K562 (cell line): ENCODE results near the gene CDC37. TPM values are rescaled to one million over a fixed set of nuclear protein-coding genes. Genes with fewer than 3 reads are reported as not detected.

ENCODE experiments used
- ATAC-seq: fragments of 200-7000 bp; cut with Tn5 transposase; 3 replicates; pipeline ENCODE4 v1.9.1; 2020; ENCODE audit warnings: moderate library complexity
- BruUV-seq: library from RNA; stranded (reverse); fragments of 400-500 nt; replicated peaks from 2 replicates; lab custom pipeline; 2021; lab: Mats Ljungman, UMichigan
- CTCF ChIA-PET: fragments of 300-600 bp; formaldehyde crosslinking; extraction: SDS; loops from one replicate; lab custom pipeline; 2021; ENCODE audit warnings: low intra/inter-chr PET ratio; lab: Yijun Ruan, JAX
- POLR2A ChIA-PET: fragments of 300-600, 350-650 bp; sonication (Branson Sonifier 250); formaldehyde crosslinking; extraction: SDS; loops from one replicate; lab custom pipeline; 2021; ENCODE audit warnings: antibody characterized with exemption, inconsistent platforms; lab: Yijun Ruan, JAX
- DNase-seq, 4 experiments: peaks; one replicate each; pipeline versions ENCODE4 v3.0.0 to v3.0.0-alpha.2; 2011 to 2018; ENCODE audit warnings: low spot score in 3 of 4, mixed read lengths in 3 of 4; ENCODE audit errors: extremely low read depth in 1 of 4
- FAIRE-seq: peaks from 2 replicates; lab custom pipeline; 2011; peaks lifted over from hg19 to GRCh38; lab: Jason Lieb, UNC
- H2AFZ ChIP-seq: 2 replicates; pipeline ENCODE4 v1.6.0; 2011; ENCODE audit warnings: low read depth, low read length, control low read depth, inconsistent platforms
- H3K27ac ChIP-seq: fragments of 200-600 bp; 3 replicates; pipeline ENCODE4 v1.8.0; 2011; ENCODE audit warnings: low read depth, mild to moderate bottlenecking, control low read depth, inconsistent platforms, low read length, moderate library complexity, mixed read lengths; ENCODE audit errors: extremely low read depth
- H3K27me3 ChIP-seq, 2 experiments: fragments of 300-600 bp in 1 of 2; 2 replicates in 1 of 2; 3 replicates in 1 of 2; pipeline versions ENCODE4 v1.6.0 to v1.8.0; 2011; ENCODE audit warnings: inconsistent platforms in 2 of 2, low read length in 2 of 2, mild to moderate bottlenecking in 1 of 2, mixed read lengths in 1 of 2, moderate library complexity in 1 of 2; ENCODE audit not compliant: control insufficient read depth in 2 of 2, insufficient read depth in 2 of 2
- H3K36me3 ChIP-seq: fragments of 300-600 bp; 3 replicates; pipeline ENCODE4 v1.8.0; 2011; ENCODE audit warnings: mild to moderate bottlenecking, low read length, inconsistent platforms; ENCODE audit not compliant: control insufficient read depth, insufficient read depth
- H3K4me1 ChIP-seq, 2 experiments: fragments of 200-600 bp in 1 of 2; replicated peaks in 1 of 2; 2 replicates in 1 of 2; 3 replicates in 1 of 2; pipeline versions ENCODE4 v1.5.1 to v1.8.0; 2011; ENCODE audit warnings: inconsistent platforms in 2 of 2, low read length in 2 of 2, mild to moderate bottlenecking in 1 of 2, mixed read lengths in 1 of 2, moderate library complexity in 1 of 2; ENCODE audit not compliant: control insufficient read depth in 2 of 2, insufficient read depth in 2 of 2
- H3K4me2 ChIP-seq: 2 replicates; pipeline ENCODE4 v1.6.1; 2011; ENCODE audit warnings: low read length, control low read depth, inconsistent platforms, mixed read lengths; ENCODE audit not compliant: insufficient read depth
- H3K4me3 ChIP-seq: fragments of 200-600 bp; sonication (generic), shearing (Covaris generic); 2 replicates; pipeline ENCODE4 v1.5.1; 2016; ENCODE audit warnings: control low read depth, inconsistent platforms
- H3K79me2 ChIP-seq: fragments of 200-600 bp; 3 replicates; pipeline ENCODE4 v1.8.0; 2011; ENCODE audit warnings: low read length, inconsistent platforms; ENCODE audit not compliant: control insufficient read depth, insufficient read depth
- H3K9ac ChIP-seq, 2 experiments: 2 replicates each; pipeline versions ENCODE4 v1.6.0 to v1.6.1; 2011; ENCODE audit warnings: low read depth in 2 of 2, low read length in 2 of 2, control low read depth in 1 of 2, inconsistent platforms in 1 of 2, mild to moderate bottlenecking in 1 of 2, mixed read lengths in 1 of 2; ENCODE audit not compliant: insufficient read depth in 1 of 2
- H3K9me1 ChIP-seq: one replicate; pipeline ENCODE4 v1.6.0; 2011; ENCODE audit warnings: inconsistent platforms, mild to moderate bottlenecking, low read length, moderate library complexity; ENCODE audit not compliant: control insufficient read depth, insufficient read depth
- H3K9me3 ChIP-seq: replicated peaks from 2 replicates; pipeline ENCODE4 v1.5.1; 2011; ENCODE audit warnings: low read depth, low read length, inconsistent platforms; ENCODE audit not compliant: control insufficient read depth, insufficient read depth
- H4K20me1 ChIP-seq: replicated peaks from 2 replicates; pipeline ENCODE4 v1.6.1; 2011; ENCODE audit warnings: low read length, inconsistent platforms, mixed read lengths; ENCODE audit not compliant: control insufficient read depth, insufficient read depth
- CAMTA2 ChIP-seq: fragments of 250-450 bp; sonication (Bioruptor Pico); conservative IDR thresholded peaks from 2 replicates; pipeline ENCODE4 v1.5.1; 2022
- HOXB6 ChIP-seq: fragments of 250-450 bp; sonication (Bioruptor Pico); IDR thresholded peaks from 2 replicates; pipeline ENCODE4 v1.5.1; 2022; ENCODE audit warnings: mild to moderate bottlenecking, borderline replicate concordance
- KAT7 ChIP-seq: sonication (generic); formaldehyde crosslinking; IDR thresholded peaks from 2 replicates; pipeline ENCODE4 v1.8.0; 2022; ENCODE audit warnings: missing genetic modification reagents, mild to moderate bottlenecking, borderline replicate concordance
- MECOM ChIP-seq: fragments of 250-450 bp; sonication (Bioruptor Pico); IDR thresholded peaks from 2 replicates; pipeline ENCODE4 v1.8.0; 2022; ENCODE audit warnings: inconsistent platforms
- RBM22 ChIP-seq: fragments of 200-400 bp; formaldehyde crosslinking; IDR thresholded peaks from 2 replicates; pipeline ENCODE4 v1.6.1; 2018; ENCODE audit warnings: low read length, low read depth; ENCODE audit not compliant: poor library complexity, severe bottlenecking
- RFX1 ChIP-seq: fragments of 450-650 bp; IDR thresholded peaks from 2 replicates; pipeline ENCODE4 v1.6.1; 2016; ENCODE audit warnings: mild to moderate bottlenecking, moderate library complexity
- WGBS: fragments of 100-300 bp; shearing (Covaris generic); methylation state at CpG from one replicate; pipeline ENCODE4 v1.1.6; 2016; ENCODE audit warnings: low coverage, mixed read lengths; ENCODE audit not compliant: insufficient coverage; ENCODE audit errors: missing lambda C conversion rate; 5-methylcytosine and 5-hydroxymethylcytosine counted together
- in situ Hi-C: fragments of 300-500 bp; cut with MboI; formaldehyde crosslinking; loops from 4 replicates; pipeline ENCODE4 v1.15.0; 2018; ENCODE audit warnings: inconsistent platforms, mixed read lengths
- intact Hi-C: fragments of 100-400 bp; cut with micrococcal nuclease; formaldehyde crosslinking; loops from 2 replicates; pipeline ENCODE4 v1.14.2; 2022
- polyA plus RNA-seq, 8 experiments: library from polyadenylated mRNA; depleted of rRNA in 4 of 8; stranded (reverse) in 5 of 8; unstranded in 3 of 8; fragments of >200 nt; fragmentation: Nextera tagmentation in 2 of 8; fragmentation: Illumina TruSeq in 1 of 8; extraction: Ambion mirVana in 2 of 8; extraction: Trizol in 1 of 8; gene quantifications; 2 replicates each; pipeline versions ENCODE4 v1.2.1 to v1.2.3, GENCODE V29; 2011 to 2014; ENCODE audit warnings: inconsistent platforms in 1 of 8, missing spikeins in 1 of 8
- total RNA-seq, 7 experiments: library from RNA; depleted of rRNA in 6 of 7; stranded (reverse); fragments of >200 nt in 6 of 7; fragmentation: Illumina TruSeq in 2 of 7; extraction: Trizol in 2 of 7; gene quantifications; 2 replicates each; pipeline versions ENCODE4 v1.2.1 to v1.2.3, GENCODE V29; 2011 to 2021; ENCODE audit warnings: low replicate concordance in 1 of 7
- TF ChIP-seq, protein P1 (sequence below): fragments of 150-350 bp; conservative IDR thresholded peaks from 2 replicates; pipeline ENCODE4 v1.6.1; 2014; ENCODE audit warnings: low read length
- TF ChIP-seq, protein P2 (sequence below): sonication (generic); IDR thresholded peaks from 2 replicates; pipeline ENCODE4 v1.6.1; 2016
- TF ChIP-seq, protein P3 (sequence below): sonication (generic); formaldehyde crosslinking; IDR thresholded peaks from 2 replicates; pipeline ENCODE4 v1.5.0; 2020; ENCODE audit warnings: missing genetic modification reagents
- TF ChIP-seq, protein P4 (sequence below): fragments of 450-650 bp; IDR thresholded peaks from 2 replicates; pipeline ENCODE4 v1.6.1; 2018; ENCODE audit not compliant: partially characterized antibody

Gene CDC37
- total and polyA plus RNA-seq, 9 of the 15 experiments (the other 6 are each of a cell fraction or from before 2014, with no cell fraction given) = 6.6 to 538 (median 227) TPM

DNA sequence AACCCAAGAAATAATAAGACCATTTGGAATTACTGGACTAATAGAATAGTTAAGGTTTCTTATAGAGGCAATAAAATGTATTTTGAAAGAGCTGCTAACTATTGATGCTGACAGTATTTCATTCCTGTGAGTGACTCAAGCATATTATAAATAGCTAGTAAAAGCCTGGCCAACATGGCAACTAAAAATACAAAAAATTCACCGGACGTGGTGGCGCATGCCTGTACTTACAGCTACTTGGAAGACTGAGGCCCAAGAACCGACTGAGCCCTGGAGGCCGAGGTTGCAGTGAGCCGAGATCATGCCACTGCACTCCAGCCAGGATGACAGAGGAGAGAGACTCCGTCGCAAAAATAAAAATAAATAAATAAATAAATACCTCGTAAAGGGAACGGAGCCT lies 58.6 kb downstream of the CDC37 start (continued):
- TF ChIP-seq, protein P1, sequence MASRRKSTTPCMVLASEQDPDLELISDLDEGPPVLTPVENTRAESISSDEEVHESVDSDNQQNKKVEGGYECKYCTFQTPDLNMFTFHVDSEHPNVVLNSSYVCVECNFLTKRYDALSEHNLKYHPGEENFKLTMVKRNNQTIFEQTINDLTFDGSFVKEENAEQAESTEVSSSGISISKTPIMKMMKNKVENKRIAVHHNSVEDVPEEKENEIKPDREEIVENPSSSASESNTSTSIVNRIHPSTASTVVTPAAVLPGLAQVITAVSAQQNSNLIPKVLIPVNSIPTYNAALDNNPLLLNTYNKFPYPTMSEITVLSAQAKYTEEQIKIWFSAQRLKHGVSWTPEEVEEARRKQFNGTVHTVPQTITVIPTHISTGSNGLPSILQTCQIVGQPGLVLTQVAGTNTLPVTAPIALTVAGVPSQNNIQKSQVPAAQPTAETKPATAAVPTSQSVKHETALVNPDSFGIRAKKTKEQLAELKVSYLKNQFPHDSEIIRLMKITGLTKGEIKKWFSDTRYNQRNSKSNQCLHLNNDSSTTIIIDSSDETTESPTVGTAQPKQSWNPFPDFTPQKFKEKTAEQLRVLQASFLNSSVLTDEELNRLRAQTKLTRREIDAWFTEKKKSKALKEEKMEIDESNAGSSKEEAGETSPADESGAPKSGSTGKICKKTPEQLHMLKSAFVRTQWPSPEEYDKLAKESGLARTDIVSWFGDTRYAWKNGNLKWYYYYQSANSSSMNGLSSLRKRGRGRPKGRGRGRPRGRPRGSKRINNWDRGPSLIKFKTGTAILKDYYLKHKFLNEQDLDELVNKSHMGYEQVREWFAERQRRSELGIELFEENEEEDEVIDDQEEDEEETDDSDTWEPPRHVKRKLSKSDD = no peak
- TF ChIP-seq HOXB6 (no peak), RBM22 (no peak), MECOM (no peak), KAT7 (CRISPR knock-in tag) (no peak)
- TF ChIP-seq, protein P2, sequence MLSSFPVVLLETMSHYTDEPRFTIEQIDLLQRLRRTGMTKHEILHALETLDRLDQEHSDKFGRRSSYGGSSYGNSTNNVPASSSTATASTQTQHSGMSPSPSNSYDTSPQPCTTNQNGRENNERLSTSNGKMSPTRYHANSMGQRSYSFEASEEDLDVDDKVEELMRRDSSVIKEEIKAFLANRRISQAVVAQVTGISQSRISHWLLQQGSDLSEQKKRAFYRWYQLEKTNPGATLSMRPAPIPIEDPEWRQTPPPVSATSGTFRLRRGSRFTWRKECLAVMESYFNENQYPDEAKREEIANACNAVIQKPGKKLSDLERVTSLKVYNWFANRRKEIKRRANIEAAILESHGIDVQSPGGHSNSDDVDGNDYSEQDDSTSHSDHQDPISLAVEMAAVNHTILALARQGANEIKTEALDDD = no peak

DNA sequence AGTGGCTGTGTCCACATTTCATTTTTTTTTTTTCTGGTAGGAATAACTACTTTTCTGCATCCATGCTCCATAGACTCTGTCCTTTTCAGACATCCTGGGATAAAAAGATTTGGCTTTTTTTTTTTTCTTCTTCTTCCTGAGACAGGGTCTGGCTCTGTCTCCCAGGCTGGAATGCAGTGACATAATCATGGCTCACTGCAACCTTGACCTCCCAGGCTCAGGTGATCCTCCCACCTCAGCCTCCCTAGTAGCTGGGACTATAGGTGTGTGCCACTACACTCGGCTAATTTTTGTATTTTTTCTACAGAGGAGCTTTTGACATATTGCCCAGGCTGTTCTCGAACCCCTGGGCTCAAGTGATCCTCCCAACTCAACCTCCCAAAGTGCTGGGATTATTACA lies 59.8 kb downstream of the CDC37 start:
- WGBS = 18% methylated on average over 2 of the region's 2 CpGs
- intact Hi-C loops (no loop called here), in situ Hi-C loops (no loop called here)
- Histone ChIP-seq H3K4me3 (no peak overlapping the region), H3K79me2 (no peaks in the 10 kb centered on the region), H3K27ac (no peak overlapping the region), H3K9ac (no peak overlapping the region), H3K36me3 (no peaks in the 10 kb centered on the region), H2AFZ (no peak overlapping the region), H3K4me2 (no peak overlapping the region), H4K20me1 (no peaks in the 10 kb centered on the region), H3K9me3 (no peaks in the 10 kb centered on the region), H3K27me3 (no peaks in the 10 kb centered on the region), H3K4me1 (peaks cover 0 to 14% of the 10 kb centered on the region in 2 experiments; a peak in 3 of 5 replicates), H3K9me1 (no peaks in the 10 kb centered on the region)
- ATAC-seq (no peak), FAIRE-seq (no peak), DNase-seq (no peak)
- ChIA-PET POLR2A (interaction anchor here (0.8 to 3.4 kb wide), 5 partner anchors 9 to 56 kb away, joined by 3 to 29 read pairs (median 3); partner anchors contain the start of gene RAVER1), CTCF (no interaction called here)
- BruUV-seq = no TSS peak
- TF ChIP-seq, protein P3, sequence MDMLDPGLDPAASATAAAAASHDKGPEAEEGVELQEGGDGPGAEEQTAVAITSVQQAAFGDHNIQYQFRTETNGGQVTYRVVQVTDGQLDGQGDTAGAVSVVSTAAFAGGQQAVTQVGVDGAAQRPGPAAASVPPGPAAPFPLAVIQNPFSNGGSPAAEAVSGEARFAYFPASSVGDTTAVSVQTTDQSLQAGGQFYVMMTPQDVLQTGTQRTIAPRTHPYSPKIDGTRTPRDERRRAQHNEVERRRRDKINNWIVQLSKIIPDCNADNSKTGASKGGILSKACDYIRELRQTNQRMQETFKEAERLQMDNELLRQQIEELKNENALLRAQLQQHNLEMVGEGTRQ (CRISPR knock-in tag) = no peak
- TF ChIP-seq CAMTA2 (CRISPR knock-in tag) = no peak
- TF ChIP-seq RFX1 = no peak
- TF ChIP-seq, protein P1 = no peak
- TF ChIP-seq, protein P4, sequence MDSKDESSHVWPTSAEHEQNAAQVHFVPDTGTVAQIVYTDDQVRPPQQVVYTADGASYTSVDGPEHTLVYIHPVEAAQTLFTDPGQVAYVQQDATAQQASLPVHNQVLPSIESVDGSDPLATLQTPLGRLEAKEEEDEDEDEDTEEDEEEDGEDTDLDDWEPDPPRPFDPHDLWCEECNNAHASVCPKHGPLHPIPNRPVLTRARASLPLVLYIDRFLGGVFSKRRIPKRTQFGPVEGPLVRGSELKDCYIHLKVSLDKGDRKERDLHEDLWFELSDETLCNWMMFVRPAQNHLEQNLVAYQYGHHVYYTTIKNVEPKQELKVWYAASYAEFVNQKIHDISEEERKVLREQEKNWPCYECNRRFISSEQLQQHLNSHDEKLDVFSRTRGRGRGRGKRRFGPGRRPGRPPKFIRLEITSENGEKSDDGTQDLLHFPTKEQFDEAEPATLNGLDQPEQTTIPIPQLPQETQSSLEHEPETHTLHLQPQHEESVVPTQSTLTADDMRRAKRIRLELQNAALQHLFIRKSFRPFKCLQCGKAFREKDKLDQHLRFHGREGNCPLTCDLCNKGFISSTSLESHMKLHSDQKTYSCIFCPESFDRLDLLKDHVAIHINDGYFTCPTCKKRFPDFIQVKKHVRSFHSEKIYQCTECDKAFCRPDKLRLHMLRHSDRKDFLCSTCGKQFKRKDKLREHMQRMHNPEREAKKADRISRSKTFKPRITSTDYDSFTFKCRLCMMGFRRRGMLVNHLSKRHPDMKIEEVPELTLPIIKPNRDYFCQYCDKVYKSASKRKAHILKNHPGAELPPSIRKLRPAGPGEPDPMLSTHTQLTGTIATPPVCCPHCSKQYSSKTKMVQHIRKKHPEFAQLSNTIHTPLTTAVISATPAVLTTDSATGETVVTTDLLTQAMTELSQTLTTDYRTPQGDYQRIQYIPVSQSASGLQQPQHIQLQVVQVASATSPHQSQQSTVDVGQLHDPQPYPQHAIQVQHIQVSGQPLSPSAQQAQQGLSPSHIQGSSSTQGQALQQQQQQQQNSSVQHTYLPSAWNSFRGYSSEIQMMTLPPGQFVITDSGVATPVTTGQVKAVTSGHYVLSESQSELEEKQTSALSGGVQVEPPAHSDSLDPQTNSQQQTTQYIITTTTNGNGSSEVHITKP = no peak
